ENCODE data around the gene DHRS2. TPM values are rescaled to one million over a fixed set of nuclear protein-coding genes. Genes with fewer than 3 reads are reported as not detected.

The DHRS2 gene
- total RNA-seq, 2 experiments from 2014 or later = not detected

DNA sequence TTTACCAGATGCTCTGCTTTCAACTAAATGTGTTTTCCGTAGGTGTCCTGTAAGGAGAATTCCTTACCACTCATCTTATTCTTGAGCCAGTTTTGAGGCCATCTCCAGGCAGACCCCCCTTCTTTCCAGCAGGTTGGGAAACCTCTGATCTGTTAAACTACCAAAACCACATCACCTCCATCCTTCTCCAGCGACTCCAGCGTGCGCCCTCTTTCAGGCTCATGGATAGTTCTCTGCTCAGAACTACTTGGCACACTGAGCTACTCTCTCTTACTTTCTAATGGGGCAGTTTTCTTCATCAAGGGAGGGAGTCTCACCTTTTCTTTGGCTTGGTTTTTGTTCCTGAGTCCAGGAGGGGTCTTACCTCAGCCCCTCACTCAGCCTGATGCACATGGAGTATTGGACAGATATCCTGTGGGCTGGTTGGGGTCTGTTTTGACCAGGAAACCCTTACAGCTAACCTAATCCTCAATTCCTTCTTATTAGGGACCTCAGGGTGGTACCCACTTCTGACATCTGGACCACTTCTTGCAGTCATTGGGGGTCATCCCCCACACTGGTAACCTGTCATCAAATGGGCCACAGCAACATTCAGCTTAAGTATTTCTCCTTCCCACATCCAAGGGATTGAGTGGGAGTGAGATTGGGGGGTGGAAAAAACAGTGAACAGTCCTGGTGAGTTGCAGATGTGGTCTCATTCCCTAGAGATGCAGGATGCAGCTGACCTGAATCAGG is 5.2 kb downstream of the DHRS2 start:
- Histone ChIP-seq H3K4me3 (ENCODE audit: low read depth, low read length, poor library complexity, severe bottlenecking) (no peak overlapping the region), H3K4me1 (ENCODE audit: insufficient read depth, low read length, poor library complexity, severe bottlenecking) (no peaks in the 10 kb centered on the region), H2AFZ (ENCODE audit: low read length) (no peak overlapping the region), H4K20me1 (ENCODE audit: insufficient read depth, low read length) (no peaks in the 10 kb centered on the region), H3K9me3 (ENCODE audit: low read length) (no peaks in the 10 kb centered on the region), H3K9me2 (ENCODE audit: insufficient read depth, low read length) (no peaks in the 10 kb centered on the region), H3K79me2 (ENCODE audit: insufficient read depth, low read depth, low read length) (no peaks in the 10 kb centered on the region), H3K27ac (ENCODE audit: low read depth, low read length, poor library complexity, severe bottlenecking) (no peak overlapping the region), H3K36me3 (ENCODE audit: insufficient read depth, low read length) (no peaks in the 10 kb centered on the region), H3K4me2 (ENCODE audit: low read length) (no peak overlapping the region)
- ChIA-PET POLR2A (no interaction called here), CTCF (ENCODE audit: unreplicated experiment) (no interaction called here)
- no TSS peak for BruUV-seq (replicated peaks)
- intact Hi-C loops (cut with micrococcal nuclease; ENCODE audit: unreplicated experiment) = no loop called here
- no peak for DNase-seq (ENCODE audit: low spot score)
- TF ChIP-seq EZH2phosphoT487 (IDR thresholded peaks at IDR 0.05; ENCODE audit: borderline replicate concordance, low read depth, low read length) (no peak), CTCF (conservative IDR thresholded peaks at IDR 0.05; ENCODE audit: low read length) (no peak)

- no peaks in the 10 kb centered on the region for H3K9me3 ChIP-seq (ENCODE audit: low read length)
- intact Hi-C loops (cut with micrococcal nuclease; ENCODE audit: unreplicated experiment) = no loop called here
- no peak overlapping the region for H3K4me2 ChIP-seq (ENCODE audit: low read length)
- H3K4me1 ChIP-seq (ENCODE audit: insufficient read depth, low read length, poor library complexity, severe bottlenecking) = no peaks in the 10 kb centered on the region
- no peaks in the 10 kb centered on the region for H4K20me1 ChIP-seq (ENCODE audit: insufficient read depth, low read length)
- TF ChIP-seq EZH2phosphoT487 (IDR thresholded peaks at IDR 0.05; ENCODE audit: borderline replicate concordance, low read depth, low read length) = no peak
- TF ChIP-seq CTCF (conservative IDR thresholded peaks at IDR 0.05; ENCODE audit: low read length) = no peak
- H3K4me3 ChIP-seq (ENCODE audit: low read depth, low read length, poor library complexity, severe bottlenecking) = no peak overlapping the region
- no peak for DNase-seq (ENCODE audit: low spot score)
- H3K36me3 ChIP-seq (ENCODE audit: insufficient read depth, low read length) = no peaks in the 10 kb centered on the region
- POLR2A ChIA-PET = no interaction called here
- CTCF ChIA-PET (ENCODE audit: unreplicated experiment) = no interaction called here
- BruUV-seq (replicated peaks) = no TSS peak
- H3K9me2 ChIP-seq (ENCODE audit: insufficient read depth, low read length) = no peaks in the 10 kb centered on the region
- H3K27ac ChIP-seq (ENCODE audit: low read depth, low read length, poor library complexity, severe bottlenecking) = no peak overlapping the region
- no peaks in the 10 kb centered on the region for H3K79me2 ChIP-seq (ENCODE audit: insufficient read depth, low read depth, low read length)
- H2AFZ ChIP-seq (ENCODE audit: low read length) = no peak overlapping the region
These were observed 5.9 kb downstream of the DHRS2 start for GRCh38 chr14:23641915-23642588.

Measured in OCI-LY7 (cell line).